Stimulated activated CD4-positive, alpha-beta T cell treated with anti-CD3 and anti-CD28 coated beads, Interleukin-2, amount 100 ng/mL, for 24 hours (primary cell): ENCODE results near the gene RHBDF1.
"Not testable (repeated sequence)": the region's sequence is repeated elsewhere in the genome, so short reads cannot be mapped to it uniquely, and the experiment has no call there.

Source experiments
- DNase-seq, 2 donors: peaks; one replicate each; pipeline ENCODE4 v3.0.0-alpha.2; 2020

Gene RHBDF1

GRCh38 chr16:35678-36305 lies 36.6 kb downstream of the RHBDF1 start:
- no peak for DNase-seq

GRCh38 chr16:35011-35677 lies 37.3 kb downstream of the RHBDF1 start:
- DNase-seq: no peak

DNA sequence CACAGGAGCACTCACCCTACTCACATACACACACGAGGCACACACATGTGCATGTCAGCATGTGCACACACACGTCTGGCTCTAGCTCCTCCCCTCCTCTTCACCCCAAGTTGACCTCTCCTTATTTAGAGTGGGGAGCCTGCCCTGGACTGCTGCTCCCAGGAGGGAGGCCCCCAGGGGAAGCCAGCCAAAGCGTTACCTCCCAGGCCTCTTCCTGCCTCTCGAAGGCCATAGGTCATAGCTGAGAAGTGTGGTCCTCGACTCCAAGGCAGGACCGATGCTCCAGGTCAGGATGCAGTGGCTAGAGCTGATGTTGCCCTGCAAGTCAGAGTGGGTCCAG lies 37.8 kb downstream of the RHBDF1 start:
- DNase-seq: no peak

DNA sequence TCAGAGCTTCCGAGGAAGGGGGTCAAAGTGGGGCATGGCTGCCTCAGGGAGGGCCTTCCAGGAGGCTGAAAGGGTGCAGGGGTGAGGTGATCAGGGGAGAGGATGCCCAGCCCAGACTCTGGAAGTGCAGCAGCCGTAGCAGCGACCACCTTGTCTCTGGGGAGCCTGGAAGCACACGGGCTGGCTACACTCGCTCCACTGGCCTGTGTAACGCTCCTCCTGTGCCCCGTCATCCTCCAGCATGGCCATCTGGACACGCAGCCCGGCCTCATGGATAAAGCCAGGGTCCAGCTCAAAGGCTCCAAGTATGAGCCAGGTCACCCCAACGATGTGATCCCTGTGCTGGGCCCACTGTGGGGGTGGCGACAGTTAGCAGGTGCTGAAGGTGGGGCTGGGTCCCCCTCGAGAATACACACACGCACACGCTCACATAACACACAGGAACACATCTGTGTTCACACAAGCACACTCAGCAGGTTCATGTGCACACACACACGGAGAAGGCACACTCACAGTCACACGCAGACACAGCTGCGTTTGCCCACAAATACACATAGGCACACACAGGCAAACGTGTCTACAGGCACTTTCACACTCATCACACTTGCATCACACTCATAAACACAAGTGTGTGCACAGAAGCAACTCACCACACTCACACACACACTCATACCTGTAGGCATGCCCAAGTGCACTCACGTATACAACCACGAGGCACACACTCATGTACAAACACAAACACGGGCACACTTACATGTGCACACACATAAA lies 38.4 kb downstream of the RHBDF1 start:
- DNase-seq: no peak

DNA sequence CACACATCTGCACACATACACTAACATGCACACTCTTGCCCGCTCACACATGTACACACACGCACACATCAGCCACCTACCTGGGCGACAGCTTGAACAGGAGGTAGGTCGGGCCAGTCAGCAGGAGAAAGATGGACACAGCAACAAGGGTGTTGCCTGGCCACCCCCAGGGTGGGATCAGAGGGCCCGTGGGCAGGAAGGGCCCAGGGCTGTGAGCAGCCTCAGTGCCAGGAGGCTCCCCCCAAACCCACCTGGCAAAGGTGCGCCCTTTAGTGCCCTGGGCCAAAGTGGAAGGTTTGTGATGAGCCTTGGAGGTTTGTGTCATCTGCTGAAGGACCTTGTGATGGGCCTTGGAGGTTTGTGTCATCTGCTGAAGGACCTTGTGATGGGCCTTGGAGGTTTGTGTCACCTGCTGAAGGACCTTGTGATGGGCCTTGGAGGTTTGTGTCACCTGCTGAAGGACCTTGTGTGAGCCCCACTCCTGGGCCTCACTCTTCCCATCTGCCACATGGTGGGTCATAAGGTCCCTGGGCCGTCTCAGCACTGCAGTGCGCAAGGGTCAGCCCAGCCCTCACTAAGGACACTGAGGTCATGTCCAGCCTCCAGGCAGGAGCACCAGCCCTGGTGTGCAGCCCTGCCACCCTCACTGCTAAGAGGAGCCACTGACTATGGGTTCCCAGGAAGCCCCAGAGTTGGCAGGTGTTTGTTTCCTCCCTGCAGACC lies 39.1 kb downstream of the RHBDF1 start:
- DNase-seq: not testable (repeated sequence)

GRCh38 chr16:30627-31026 lies 41.8 kb downstream of the RHBDF1 start:
- not testable (repeated sequence) for DNase-seq

DNA sequence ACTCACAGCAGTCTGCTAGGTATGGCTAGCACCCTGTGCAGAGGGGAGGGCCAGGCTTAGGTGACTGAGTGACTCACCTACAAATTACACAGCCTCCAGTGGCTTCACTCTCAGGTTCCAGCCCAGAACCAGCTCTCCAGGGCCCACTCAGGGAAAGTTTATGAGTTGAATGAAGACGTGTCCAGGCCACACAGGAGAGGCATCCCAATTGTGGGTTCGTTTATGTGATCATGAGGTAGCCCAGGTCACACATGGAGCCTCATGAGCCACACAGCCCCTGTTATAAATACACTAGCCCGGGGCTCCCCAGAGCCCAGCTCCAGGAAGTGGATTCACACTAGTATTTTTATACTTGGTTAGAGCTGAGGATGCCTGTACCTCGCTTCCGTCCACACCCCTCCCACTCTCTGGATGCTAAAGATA lies 46.5 kb downstream of the RHBDF1 start:
- not testable (repeated sequence) for DNase-seq

DNA sequence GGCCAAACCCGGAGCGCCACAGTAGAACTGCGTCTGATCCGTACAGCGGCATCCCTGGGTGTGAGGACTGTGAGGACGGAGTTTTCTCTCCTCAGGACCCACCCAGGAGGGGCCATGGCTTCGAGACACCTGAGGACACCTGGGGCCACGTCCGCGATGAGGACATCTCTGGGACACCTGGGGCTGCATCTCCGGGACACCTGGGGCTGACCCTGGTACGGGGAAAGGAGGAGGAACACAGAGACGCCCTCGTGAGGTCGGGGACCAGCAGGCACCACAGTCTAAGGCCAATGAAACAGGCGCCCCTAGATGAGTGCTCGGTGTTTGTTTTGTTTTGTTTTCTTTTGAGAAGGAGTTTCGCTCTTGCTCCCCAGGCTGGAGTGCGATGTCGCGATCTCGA lies 48.3 kb downstream of the RHBDF1 start:
- DNase-seq: not testable (repeated sequence)

GRCh38 chr16:20886-21285 lies 51.5 kb downstream of the RHBDF1 start:
- DNase-seq: not testable (repeated sequence)

DNA sequence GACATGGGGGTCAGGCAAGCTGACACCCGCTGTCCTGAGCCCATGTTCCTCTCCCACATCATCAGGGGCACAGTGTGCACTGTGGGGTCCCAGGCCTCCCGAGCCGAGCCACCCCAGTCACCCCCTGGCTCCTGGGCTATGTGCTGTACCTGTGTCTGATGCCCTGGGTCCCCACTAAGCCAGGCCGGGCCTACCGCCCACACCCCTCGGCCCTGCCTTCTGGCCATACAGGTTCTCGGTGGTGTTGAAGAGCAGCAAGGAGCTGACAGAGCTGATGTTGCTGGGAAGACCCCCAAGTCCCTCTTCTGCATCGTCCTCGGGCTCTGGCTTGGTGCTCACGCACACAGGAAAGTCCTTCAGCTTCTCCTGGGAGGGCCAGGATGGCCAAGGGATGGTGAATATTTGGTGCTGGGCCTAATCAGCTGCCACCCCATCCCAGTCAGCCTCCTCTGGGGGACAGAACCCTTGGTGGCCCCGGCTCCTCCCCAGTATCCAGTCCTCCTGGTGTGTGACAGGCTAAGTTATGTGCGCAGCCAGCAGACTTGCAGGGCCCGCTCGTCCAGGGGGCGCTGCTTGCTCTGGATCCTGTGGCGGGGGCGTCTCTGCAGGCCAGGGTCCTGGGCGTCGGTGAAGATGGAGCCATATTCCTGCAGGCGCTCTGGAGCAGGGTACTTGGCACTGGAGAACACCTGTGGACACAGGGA lies 55.2 kb downstream of the RHBDF1 start:
- not testable (repeated sequence) for DNase-seq

- DNase-seq: peak; percentile 84 to 92
Observed at GRCh38 chr16:10772-11171, 61.7 kb downstream of the RHBDF1 start.

DNA sequence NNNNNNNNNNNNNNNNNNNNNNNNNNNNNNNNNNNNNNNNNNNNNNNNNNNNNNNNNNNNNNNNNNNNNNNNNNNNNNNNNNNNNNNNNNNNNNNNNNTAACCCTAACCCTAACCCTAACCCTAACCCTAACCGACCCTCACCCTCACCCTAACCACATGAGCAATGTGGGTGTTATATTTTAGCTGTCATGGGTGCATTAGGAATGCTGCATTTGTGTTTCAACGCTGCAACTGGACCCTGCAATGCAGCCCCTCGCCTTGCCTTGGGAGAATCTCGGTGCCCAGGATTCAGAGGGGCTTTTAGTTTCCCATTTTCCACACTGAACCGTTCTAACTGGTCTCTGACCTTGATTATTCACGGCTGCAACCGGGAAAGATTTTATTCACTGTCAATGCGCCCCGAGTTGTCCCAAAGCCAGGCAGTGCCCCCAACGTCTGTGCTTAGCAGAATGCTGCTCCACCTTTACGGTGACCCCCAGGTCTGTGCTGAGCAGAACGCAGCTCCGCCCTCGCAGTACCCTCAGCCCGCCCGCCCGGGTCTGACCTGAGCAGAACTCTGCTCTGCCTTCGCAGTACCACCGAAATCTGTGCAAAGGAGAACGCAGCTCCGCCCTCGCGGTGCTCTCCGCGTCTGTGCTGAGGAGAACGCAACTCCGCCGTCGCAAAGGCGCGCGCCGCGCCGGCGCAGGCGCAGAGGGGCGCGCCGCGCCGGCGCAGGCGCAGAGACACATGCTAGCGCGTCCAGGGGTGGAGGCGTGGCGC lies 62.3 kb downstream of the RHBDF1 start:
- DNase-seq: no peak
